ENCODE measurements around the gene TP73. TPM values are rescaled to one million over a fixed set of nuclear protein-coding genes. Genes with fewer than 3 reads are reported as not detected.

Gene TP73
- total RNA-seq, 1 donor from 2014 or later, result 6.1 TPM

DNA sequence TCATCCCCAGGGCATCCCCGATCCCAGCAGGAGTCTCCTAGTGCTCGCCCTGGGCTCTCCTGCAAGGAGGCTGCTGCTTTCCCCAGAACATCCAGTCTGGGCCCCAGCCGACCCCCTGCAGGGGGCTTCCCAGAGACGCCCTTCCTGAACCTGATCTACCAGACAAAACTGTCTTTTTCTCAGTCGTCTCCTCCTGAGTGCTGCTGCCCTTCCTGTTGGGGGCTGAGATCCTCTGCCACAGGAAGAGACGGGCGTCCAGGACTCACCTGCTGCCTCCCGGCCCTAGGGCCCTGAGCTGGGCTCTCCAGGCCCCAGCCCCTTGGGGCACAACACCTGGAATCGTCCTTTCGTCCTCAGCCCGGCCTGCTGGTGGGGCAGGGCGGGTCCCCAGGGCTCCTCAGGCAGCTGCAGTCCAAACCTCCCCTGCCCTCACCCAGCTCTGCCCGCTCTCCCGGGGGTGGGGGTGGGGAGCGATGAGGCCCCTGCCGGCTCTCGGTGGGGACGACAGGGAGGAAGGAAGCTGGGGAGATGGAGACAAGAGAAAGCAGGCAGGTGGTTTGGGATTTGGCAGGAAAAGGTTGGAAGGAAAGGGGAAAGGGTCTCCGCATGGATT, 36.9 kb downstream of the TP73 start:
- no peak for DNase-seq

DNA sequence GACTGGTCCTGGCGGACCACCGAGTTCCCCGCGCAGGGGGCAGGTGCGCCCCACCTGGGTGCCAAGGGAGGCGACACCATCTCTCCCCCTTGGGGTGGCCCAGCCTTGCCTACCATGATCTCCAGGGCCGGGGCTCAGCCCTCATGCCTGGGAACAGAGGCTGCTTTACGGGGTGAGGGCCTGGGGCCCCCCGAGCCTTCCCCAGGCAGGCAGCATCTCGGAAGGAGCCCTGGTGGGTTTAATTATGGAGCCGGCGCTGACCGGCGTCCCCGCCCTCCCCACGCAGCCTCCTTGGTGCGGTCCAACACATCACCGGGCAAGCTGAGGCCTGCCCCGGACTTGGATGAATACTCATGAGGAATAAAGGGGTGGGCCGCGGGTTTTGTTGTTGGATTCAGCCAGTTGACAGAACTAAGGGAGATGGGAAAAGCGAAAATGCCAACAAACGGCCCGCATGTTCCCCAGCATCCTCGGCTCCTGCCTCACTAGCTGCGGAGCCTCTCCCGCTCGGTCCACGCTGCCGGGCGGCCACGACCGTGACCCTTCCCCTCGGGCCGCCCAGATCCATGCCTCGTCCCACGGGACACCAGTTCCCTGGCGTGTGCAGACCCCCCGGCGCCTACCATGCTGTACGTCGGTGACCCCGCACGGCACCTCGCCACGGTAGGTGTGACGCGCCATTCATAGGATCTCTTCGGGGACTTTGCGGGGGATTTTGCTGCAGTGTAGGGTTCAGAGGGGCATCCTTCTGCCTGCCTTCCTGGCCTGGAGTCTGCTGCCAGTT, 38.2 kb downstream of the TP73 start:
- DNase-seq, result peak; percentile 50

DNA sequence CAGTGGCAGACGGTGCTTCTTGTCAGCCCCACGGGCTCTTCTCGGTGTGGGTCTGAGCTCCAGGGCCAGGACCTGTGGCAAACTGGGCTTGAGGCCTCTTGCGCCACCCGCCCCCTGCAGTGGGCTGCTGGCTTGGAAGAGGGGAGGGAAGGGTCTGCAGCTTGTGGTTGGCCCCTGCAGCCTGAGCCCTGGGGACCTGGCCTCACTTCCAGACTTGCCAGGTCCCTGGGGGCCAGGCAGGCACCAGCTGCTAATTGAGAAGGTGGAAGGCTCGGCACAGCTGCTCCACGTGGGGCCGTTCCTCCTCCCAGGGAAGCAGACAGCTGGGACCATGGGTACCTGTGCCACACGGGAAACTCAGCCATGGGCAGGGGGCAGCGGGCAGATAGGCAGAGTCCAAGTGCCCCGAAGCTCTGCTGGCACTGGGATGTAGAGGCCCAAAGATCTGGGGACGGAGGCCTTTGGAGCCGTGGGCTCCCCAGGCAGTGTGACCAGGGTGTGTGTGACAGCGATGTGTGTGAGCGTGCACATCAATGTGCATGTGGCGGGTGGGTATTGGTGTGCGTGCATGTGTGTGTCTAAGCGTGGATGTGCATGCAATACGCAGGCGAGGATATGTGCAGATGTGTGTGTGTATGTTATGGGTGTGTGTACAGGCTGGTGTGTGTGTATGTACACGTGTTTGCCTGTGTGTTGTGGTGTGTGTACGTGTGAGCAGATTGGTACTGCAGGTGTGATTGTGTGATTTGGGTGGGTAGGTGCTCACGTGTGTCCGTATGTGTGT, 39.3 kb downstream of the TP73 start:
- DNase-seq, result no peak

DNA sequence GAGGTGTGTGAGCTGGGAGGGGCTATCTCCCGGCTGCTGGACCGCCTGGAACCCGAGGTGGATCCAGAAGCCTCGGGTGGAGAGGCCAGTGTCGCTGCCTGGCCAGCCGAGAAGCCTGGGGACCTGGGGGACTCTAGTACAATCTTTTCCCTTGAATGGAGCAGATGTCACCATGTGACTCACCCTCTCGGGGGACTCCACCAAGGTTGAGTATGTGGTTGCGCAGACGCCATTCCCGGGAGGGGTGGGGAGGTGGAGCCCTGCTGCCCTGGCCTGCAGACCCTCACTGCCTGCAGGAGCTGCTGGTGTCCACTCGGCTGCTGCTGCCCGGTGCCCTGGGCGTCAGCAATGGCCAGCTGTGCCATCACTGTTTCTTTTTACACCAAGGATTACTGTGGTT, 40.3 kb downstream of the TP73 start:
- DNase-seq, result no peak

DNA sequence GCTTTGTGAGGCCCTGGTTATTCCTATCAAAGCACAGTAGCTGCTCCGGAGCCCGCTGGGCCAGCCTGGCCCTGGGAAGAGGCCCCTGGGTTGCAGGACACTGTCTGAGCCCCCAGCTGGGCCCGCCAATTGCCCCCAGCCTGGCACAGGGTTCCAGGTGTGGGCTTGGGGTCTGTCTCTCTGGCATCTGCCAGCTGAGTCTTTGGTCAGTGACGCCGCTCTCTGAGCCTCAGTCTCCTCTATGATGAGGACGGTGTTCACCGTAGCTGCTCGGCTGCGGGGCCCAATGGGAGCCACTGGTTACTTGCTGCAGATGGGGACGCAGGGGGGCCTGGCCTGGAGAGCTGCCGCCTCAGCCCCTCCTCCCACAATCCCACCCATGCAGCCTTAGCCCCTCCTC, 41.0 kb downstream of the TP73 start:
- no peak for DNase-seq

DNA sequence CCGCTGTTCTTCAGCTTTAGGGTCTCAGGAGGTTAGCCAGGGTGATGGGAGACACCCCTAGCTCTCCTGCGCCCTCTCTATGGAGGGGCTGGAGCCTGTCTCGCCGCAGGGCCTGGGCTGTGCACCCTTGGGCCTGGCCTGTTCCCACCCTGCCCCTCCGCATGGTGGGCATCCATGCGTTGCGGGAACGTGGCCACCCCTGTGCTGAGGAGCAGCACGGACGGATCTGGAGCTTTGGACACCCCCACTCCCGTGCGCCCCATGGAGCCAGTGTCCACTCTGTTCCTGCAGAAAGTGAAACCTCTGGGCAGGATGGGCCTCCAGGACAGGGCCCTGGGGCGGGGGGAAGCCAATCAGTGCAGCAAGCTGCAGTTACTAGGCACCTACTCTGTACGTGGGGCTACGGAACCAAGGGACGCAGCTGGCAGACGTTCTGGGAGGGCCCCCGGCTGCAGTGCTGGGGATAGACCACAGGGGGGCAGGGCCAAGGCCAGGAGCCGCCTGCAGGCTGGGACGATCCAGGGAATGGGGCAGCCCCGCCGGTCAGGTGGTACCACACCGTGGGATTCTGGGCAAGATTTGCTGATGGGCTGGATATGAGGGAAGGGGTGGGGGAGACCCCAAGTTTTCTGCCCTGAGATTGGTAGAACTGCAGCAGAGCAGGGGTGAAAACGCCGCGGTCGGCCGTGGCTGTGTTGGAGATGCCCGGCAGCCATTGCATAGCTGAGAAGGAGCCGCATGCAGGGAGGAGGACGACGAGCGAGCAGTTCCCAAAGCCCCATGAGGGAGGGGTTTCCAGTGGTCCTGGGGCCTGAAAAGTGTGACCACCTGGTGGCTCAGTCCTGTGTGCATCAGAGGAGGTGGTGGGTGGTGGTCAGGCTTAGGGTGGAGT, 43.3 kb downstream of the TP73 start:
- DNase-seq, result peak; percentile 55

DNA sequence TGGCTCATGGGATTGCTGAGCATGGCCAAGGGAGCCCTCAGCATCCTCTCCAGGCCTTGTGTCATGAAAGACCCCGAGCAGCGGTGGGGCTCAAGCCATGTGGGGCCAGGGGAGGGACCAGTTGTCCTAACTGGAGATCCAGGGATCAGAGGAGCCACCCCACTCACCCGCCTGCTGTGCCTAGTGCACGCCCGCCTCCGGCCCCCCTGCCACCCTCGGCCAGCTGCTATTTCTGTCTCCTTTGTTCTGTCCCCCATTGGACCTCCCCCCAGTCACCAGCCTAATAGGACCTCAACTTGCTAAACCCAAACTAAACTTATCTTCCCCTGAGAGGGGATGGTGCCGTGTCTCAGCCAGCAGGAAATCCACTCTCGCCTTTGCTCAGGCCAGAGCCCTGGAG, 44.4 kb downstream of the TP73 start:
- no peak for DNase-seq

DNA sequence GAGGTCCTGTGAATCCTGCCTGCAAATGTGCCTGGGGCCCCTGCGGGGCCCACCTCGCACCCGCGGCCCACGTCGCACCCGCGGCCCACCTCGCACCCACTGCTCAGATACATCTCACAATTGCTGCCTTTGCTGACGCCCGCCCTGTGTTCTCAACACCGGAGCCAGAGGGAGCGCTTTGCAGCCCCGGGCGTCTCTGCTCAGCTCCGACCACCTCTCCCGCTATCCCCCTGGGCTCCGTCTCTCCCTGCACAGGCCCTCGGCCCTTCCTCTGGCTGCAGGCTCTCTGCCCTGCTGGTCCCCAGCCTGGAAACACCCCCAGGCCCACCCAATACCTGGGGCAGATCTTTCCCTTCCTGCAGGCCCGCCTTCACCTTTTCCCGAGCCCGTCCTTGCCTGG, 44.8 kb downstream of the TP73 start:
- DNase-seq, result no peak

DNA sequence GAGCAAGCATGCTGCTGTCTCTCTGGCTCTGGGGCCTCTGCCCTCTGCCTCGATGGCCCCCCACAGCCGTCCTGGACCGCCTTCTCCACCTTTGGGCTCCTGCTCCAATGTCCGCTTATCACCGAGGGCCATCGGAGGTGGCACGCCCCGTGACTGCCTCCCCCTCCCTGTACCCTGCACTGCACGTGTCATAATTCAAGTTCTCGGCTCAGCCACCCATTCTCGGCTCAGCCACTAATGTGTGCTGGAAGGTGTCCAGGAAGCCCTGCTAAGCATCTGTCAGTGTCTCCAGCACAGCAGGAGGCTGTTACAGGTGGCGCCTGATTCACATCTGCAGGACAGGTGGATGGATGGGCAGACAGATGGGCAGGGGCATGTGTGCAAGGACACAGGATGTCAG, 45.5 kb downstream of the TP73 start:
- no peak for DNase-seq

DNA sequence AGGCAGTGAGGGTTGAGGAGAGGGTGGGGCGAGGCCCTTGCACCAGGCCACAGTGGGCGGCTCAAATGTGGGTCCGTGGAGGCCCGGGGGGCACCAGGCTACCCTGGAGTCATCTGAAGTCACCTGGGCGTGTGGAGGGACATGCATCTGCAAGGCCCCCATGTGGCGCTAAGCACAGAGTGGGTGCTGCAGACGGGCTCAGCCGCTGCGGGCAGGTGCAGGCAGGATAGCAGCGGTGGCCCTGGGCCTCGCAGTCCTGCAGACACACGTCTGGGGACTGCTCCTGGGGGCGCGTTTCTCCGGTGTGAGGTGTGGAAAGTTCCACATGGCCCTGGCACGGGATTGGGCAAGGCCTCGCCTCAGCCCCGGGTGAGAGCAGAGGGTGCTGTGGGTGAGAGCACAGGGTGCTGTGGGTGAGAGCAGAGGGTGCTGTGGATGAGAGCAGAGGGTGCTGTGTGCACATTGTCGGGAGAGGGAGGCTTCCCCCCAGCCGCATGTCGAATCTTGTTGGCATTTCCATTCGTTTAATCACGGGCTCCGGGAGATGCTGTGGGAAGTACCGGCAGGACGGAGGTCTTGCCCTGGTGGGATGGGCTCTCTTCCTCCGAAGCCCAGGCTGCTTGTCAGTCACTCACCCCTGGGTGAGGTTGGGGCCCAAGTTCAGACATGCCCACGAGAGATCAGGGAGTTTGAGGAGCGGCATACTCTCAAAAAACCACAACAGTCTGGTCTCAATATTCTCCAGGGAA, 46.5 kb downstream of the TP73 start:
- no peak for DNase-seq

DNA sequence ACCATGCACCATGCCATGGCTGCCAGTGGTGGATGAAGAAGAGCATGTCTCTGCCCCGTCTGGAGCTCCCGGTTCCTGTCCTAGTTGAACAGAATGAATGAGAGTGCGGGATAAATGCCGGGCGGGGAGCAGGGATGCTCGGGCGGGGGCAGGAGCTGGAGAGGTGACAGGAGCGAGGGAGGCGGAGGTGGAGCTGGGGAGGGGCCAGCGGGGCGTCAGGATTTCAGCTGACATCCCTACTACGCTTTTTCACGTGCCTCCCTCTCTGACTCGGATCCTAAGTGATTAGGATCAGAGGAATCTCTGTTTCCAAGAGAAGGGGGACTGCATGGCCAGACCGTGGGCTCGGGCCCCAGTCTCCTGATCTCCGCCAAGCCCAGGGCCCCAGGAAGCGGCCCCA, 47.3 kb downstream of the TP73 start:
- DNase-seq, result no peak

DNA sequence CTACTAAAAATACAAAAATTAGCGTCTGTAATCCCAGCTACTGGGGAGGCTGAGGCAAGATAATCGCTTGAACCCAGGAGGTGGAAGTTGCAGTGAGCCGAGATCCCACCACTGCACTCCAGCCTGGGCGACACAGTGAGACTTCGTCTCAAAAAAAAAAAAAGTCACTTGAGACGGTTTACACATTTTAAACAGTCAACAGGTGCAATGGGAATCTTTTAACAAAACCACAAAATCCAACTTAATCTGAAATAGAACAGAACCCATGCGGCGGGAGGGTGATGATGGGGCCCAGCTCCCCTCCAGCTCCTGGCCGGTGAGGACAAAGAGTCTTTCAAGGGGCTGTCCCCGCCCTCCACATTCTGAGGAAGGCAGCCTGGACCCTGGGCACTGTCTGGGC, 48.3 kb downstream of the TP73 start:
- DNase-seq, result no peak

DNA sequence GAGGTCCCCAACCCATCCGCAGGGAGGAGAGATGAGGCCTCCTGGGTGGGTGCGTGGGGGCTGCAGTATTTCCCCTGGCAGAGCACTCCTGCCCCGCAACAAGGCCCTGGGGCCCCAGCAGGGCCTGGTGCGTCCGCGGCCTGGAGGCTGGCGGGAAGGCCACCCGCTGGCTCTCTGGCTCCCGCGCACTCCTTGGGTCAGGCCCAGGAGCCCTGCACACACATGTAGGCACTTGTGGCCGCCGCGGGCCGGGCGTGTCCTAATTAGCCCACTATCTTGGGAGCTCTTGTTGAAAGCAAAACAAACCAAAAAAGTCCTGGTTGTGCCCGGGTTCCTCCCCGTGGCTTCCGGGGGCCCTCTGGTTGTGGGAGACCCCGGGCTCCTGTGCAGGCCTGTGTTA, 50.2 kb downstream of the TP73 start:
- no peak for DNase-seq

DNA sequence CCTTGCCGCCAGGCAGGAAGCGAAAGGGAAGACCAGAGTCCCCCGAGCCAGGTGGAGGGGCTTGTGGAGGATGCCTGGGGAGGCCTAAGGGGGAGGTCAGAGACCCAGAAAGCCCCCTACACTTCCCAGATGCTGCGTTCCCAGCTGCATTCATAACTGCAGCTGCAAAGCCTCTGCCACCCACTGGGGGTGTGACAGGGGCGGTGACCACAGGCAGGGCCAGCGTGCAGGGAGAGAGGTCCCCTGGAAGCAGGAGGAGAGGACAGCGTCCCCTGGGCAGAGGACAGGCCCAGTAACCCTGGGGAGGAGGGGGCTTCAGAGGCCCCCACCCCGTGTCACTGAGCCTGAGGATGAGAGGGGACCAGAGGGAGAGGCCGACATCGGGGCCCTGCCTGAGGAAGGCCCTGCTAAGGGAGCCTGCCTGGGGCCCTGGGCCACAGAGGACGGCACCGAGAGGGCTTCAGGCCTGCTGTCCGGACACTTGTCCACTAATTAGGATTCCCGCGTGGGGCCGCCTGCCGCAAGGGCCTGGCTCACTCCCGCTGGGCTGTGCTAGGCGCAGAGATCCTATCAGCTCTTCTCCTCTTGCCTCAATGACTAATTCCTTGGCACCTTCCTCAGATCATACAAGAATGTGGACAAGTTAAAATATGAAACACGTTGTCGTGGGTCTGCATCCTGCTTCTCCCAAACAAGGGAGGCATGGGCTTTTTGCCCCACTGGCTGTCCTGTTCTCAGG, 50.8 kb downstream of the TP73 start:
- DNase-seq, result no peak

DNA sequence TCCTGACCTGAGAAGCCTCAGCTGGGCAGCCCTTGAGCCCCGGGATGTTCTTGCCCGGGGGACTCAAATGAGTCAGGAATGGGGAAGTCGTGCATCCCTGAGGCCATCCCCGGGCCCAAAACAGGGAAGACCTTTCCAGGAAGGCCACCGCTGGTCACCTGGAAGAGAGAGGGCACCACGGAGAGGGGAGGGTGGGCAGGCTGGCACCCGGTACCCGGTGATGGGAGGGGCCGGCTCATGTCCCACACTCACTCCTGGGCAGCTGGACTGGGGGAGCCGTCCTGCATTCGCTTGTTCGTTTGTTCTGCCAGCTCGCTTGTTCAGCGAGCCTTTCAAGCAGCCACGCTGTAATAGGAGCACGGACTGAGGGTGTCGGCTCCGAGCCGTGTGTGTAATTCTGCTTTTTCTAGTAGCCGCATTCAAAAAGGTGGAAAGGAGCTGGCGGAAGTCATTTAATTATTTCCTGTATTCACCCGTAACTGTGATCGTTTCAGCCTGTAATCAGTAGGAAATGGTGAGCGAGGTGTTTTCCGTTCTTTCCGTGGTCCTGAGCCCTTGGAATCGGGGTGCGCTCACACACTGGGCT, 51.6 kb downstream of the TP73 start:
- no peak for DNase-seq

DNA sequence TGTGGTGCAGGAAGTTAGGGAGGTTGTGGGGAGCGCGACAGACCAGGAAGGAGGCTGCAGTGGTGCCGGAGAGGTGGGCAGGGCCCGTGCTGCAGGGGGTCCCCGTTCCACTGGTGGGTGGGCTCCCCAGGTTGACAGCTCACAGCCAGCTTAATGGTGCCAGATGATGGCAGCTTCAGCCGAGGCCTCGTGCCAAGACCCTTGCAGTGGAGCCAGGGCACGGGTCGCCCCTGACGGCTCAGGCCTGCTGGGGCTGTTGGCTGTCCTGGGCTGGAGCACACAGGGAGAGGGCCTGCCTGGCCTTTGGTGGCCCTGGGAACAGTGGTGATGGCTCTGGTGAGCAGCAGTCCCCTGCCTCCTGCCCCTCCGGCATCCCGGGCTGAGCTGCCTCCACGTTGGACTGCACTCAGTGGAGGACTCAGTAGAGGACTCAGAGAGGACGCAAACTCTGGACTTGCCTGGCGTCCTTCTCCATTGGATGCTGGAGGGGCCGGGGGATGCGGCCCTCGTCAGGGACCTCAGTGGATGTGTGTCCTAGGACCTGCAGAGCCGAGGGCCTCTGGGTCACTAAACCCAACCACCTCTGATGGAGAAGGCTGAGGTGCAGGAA, 53.1 kb downstream of the TP73 start:
- no peak for DNase-seq

DNA sequence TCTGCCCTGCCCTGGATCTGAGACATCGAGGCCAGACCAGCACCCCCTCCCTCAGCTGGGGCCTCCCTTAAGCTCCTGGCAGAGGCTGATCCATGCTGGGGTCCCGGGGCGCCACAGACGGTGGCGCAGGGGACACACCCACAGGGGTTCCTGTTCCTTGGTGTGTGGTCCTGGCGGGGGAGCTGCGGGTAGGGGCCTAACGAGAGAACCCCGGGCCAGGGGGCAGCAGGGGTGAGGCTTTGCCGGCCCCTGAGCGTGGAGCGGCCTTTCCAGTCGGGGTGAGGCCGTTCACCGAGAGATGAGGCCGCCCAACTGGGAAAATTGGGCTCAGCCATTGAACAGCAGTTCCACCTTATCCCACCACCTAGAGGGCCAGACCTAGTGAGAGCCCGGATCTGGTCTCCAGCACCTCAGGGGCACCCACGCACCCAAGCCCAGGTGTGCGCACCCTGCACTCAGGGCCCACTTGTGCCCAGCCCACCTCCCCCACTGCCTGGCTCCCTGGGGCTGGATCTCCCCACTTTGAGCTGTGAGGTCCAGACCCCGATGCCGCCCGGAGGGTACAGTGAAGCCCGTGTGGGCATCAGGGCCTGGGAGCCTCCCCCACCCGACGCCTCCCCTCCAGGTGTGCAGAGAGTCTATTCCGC, 54.5 kb downstream of the TP73 start:
- no peak for DNase-seq

DNA sequence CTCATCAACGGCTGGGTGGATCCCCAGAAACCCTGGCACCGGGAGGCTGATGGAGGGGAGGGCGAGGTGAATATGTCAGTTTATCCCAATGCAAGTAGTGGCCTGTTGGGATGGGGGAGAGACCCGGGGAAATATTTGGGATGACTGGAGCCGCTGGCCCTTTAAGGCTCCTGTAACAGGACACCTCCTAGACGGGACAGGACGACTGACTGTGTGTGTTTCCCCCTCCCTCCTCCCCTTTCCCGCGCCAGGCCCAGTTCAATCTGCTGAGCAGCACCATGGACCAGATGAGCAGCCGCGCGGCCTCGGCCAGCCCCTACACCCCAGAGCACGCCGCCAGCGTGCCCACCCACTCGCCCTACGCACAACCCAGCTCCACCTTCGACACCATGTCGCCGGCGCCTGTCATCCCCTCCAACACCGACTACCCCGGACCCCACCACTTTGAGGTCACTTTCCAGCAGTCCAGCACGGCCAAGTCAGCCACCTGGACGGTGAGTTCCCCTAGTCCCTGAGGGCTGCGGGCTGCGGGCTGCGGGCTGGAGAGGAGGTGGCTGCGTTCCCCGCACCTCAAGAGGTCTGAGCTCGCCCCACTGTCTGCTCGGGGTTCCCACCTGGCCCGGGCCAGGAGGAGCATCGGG, 55.1 kb downstream of the TP73 start:
- DNase-seq, result no peak

DNA sequence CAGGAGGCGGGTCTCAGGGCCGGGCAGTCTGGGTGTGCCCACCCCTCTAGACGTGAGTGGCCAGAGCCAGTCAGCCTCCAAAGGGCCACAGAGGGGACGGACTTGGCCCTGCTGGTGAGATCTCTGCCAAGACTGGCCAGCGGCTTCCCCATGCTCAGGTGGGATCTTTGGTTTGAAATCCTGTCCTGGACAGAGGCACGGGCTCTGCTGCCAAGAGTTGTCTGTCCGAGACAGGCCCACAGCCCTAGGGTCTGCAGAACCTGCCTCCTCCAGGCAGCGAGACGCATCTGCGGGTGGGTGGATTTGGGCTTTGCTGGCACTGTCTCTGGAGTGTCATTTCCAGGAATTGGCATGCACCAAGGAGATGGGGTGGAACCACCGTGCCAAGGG, 55.6 kb downstream of the TP73 start:
- DNase-seq, result no peak
